ENCODE measurements around the gene ALDH3B2.

DNA sequence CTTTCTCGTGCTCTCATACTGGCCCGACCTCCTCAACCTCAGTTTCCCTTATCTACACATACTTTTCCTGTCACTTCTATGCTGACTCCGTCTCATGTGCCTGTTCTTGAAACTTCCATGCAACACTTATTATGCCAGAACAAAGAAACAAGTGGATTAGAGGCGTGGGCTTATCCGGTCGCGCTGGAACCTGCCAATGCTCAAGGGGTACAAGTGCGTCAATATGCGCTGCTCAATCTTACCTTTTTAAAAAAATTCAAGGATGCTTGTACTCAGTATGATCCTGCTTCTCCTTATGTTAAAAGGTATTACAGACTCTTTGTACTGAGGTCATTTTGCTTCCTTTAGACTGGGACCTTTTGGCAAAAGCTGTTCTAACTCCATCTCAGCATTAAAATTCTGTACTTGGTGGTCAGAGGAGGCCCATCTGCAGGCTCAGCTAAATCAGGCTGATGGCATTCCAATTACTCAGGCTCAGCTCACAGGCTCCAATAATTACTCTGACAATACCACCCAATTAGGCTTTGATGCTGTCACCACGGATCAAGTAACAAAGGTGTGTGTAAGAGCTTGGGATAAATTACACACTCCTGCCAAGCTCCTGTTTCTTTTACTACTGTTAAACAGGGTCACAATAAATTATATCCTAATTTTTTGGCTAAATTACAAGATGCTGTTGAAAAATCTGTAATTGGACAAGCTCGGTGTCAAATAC lies 26.3 kb upstream of the ALDH3B2 start:
- TF ChIP-seq FOXM1 (IDR thresholded peaks at IDR 0.05; ENCODE audit: low read depth) (no peak), RAD21 (IDR thresholded peaks at IDR 0.05; ENCODE audit: low read length) (no peak), USF1 (IDR thresholded peaks at IDR 0.05; ENCODE audit: borderline replicate concordance, low read depth) (no peak), EP300 (IDR thresholded peaks at IDR 0.05; ENCODE audit: borderline replicate concordance in 1 of 2, low read depth in 1 of 2, low read length in 1 of 2) (no peak), GABPA (IDR thresholded peaks at IDR 0.05; ENCODE audit: low read depth) (no peak), FOXJ3 (CRISPR knock-in tag; IDR thresholded peaks at IDR 0.05) (no peak), TEAD4 (IDR thresholded peaks at IDR 0.05; ENCODE audit: borderline replicate concordance, insufficient read depth) (no peak), PBX3 (IDR thresholded peaks at IDR 0.05) (no peak)
- TF ChIP-seq, protein P1, sequence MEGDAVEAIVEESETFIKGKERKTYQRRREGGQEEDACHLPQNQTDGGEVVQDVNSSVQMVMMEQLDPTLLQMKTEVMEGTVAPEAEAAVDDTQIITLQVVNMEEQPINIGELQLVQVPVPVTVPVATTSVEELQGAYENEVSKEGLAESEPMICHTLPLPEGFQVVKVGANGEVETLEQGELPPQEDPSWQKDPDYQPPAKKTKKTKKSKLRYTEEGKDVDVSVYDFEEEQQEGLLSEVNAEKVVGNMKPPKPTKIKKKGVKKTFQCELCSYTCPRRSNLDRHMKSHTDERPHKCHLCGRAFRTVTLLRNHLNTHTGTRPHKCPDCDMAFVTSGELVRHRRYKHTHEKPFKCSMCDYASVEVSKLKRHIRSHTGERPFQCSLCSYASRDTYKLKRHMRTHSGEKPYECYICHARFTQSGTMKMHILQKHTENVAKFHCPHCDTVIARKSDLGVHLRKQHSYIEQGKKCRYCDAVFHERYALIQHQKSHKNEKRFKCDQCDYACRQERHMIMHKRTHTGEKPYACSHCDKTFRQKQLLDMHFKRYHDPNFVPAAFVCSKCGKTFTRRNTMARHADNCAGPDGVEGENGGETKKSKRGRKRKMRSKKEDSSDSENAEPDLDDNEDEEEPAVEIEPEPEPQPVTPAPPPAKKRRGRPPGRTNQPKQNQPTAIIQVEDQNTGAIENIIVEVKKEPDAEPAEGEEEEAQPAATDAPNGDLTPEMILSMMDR (IDR thresholded peaks at IDR 0.05), result no peak
- TF ChIP-seq, protein P2, sequence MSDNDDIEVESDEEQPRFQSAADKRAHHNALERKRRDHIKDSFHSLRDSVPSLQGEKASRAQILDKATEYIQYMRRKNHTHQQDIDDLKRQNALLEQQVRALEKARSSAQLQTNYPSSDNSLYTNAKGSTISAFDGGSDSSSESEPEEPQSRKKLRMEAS (IDR thresholded peaks at IDR 0.05; ENCODE audit: low read depth), result no peak

All from SK-N-SH (cell line).